GM12864 (cell line): ENCODE results near the gene PEPD.

Experiments
- DNase-seq: peaks from one replicate; pipeline ENCODE4 v3.0.0-alpha.2; 2011; ENCODE audit warnings: low read depth
- H3K4me3 ChIP-seq: 2 replicates; pipeline ENCODE4 v1.5.1; 2011; ENCODE audit warnings: mild to moderate bottlenecking, low read depth, low read length, control low read depth
- TF ChIP-seq, protein P1 (sequence below): IDR thresholded peaks from 2 replicates; pipeline ENCODE4 v1.5.1; 2011; ENCODE audit warnings: low read depth, mild to moderate bottlenecking, moderate library complexity, low read length, control low read depth, inconsistent platforms; ENCODE audit errors: missing control alignments

PEPD gene

DNA sequence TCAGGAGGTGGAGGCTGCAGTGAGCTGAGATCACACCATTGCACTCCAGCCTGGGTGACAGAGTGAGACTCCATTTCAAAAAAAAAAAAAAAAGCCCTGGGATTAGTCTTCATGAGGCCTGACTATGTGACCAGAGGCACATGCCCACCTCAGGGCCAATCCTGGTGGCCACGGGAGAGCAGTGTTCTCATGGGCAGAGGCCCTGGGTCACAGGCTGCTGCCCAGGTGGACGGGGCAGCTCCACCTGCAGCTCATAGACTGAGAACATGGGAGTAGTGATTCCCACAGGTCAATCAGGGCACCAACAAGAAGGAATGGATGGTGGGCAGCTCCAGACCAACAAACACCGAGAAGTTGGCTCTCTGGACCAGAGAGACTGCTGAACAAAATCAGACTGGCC, 26.1 kb upstream of the PEPD start:
- no peak for DNase-seq
- no peak overlapping the region for H3K4me3 ChIP-seq
- TF ChIP-seq, protein P1, sequence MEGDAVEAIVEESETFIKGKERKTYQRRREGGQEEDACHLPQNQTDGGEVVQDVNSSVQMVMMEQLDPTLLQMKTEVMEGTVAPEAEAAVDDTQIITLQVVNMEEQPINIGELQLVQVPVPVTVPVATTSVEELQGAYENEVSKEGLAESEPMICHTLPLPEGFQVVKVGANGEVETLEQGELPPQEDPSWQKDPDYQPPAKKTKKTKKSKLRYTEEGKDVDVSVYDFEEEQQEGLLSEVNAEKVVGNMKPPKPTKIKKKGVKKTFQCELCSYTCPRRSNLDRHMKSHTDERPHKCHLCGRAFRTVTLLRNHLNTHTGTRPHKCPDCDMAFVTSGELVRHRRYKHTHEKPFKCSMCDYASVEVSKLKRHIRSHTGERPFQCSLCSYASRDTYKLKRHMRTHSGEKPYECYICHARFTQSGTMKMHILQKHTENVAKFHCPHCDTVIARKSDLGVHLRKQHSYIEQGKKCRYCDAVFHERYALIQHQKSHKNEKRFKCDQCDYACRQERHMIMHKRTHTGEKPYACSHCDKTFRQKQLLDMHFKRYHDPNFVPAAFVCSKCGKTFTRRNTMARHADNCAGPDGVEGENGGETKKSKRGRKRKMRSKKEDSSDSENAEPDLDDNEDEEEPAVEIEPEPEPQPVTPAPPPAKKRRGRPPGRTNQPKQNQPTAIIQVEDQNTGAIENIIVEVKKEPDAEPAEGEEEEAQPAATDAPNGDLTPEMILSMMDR: no peak

DNA sequence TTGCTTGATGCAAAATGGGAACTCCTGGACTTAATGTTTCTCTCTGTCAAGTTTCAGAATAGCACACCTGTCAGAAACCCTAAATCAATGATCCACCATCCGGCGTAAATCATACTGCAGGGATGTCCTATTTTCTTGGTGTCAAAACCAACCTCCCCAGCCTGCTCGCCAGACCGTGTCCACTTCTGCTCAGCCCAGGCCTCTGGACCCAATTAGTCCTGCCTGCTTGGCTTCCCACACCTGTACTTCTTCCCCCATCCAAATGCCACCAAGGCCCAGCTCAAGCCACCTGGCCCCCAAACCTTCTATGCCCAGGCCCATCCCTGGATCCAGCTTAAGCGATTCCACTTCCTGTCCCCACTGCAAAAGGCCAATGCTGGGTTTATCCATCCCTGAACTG, 25.1 kb upstream of the PEPD start:
- H3K4me3 ChIP-seq: no peak overlapping the region
- TF ChIP-seq, protein P1: no peak
- DNase-seq: no peak

DNA sequence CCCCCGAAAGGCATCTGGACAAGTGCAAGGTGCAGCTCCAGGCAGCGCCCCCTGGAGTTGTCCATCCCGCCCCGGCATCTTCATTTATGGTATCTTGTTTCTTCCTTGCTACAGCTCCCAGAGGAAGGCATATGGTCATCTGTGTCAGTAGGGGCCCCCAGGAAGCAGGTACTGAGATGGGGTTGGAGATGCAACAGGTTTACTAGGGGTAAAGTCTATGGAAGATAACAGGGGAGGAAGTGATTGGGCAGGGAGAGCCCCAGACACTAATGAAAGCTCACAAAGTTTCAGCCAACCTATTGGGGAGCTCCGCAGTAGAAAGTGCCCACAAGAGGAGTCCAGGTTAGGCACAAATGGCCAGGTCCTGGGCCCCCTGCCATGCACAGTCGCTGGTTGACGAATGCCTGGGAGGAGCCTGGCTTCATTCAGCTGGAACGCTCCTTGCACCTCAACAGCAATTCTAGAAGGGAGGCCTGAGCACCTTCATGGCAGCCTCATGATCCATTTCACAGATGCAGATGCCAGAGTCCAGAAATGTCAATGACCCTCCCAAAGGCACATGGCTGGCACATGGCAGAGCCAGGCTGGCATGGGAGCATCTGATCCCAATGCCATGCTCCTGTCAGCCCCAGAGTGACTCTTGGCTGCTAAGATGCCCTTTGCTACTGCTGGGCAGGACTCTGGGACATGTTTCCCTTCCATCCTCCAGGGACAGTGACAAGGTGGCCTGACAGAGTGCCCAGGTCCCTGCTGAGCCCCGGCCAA, 23.8 kb upstream of the PEPD start:
- no peak overlapping the region for H3K4me3 ChIP-seq
- no peak for DNase-seq
- TF ChIP-seq, protein P1: no peak

DNA sequence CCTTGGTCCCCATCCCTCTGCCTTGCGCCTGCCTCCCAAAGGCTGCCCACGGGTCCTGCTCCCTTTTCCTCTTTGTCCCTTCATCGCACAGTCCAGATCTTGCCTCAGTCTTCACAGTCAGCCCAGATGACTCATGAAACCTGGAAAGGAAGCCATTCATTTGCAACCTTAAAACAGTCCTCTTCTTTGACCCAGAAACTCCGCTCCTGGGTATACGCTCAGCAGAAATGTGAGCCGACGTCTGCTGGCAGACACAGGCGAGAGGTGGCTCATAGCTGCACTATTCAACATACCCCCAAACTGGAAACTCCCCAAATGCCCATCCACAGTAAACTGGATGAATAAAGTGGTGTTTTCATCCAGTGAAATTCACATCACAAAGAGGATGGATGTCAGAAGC, 13.6 kb upstream of the PEPD start:
- TF ChIP-seq, protein P1: no peak
- no peak for DNase-seq

DNA sequence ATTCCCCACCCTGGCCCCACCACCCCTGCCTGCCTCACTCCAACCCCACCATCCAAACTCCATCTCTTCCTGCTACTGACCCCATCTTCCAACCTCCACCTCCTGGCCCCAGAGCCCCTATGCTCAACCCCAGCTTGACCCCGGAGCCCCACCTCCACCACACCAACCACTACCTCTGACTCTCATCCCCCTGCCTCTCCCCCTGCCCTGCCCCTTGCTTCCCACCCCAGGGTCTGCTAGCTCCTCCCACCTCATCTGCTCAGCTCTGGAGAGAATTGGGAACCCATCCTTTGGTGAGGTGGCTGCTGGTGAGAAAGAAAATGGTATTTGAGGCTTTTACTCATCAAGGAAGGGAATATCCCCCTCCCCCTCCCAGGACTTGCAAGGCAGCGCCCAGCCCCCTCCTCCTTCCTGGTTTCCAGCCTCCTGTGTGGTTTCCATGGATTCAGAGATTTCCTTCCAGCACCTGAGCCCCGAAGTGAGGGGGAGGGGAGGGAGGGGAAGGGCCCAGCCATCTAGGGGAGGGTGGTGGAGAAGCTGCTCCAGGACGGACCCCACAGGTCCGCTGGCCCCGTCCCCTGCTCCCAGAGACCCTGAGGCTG, 11.4 kb upstream of the PEPD start:
- TF ChIP-seq, protein P1: no peak
- DNase-seq: no peak
- no peak overlapping the region for H3K4me3 ChIP-seq

More for the DNA sequence above, 13.6 kb upstream of the PEPD start:
- no peak overlapping the region for H3K4me3 ChIP-seq

DNA sequence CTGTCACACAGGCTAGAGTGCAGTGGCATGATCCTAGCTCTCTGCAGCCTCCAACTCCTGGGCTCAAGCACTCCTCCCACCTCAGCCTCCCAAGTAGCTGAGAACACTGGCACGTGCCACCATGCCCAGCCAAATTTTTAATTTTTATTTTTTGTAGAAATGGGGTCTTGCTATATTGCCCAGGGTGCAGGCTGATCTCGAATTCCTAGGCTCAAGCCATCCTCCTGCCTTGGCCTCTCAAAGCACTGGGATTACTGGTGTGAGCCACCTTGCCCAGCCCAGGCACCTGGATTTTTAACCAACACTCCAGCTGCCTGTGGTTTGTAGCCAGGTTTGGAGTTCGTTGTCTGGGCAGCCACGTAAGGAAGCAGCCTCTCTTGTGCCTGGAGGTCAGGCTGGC, 9.3 kb upstream of the PEPD start:
- no peak for DNase-seq
- H3K4me3 ChIP-seq: no peak overlapping the region
- TF ChIP-seq, protein P1: no peak

DNA sequence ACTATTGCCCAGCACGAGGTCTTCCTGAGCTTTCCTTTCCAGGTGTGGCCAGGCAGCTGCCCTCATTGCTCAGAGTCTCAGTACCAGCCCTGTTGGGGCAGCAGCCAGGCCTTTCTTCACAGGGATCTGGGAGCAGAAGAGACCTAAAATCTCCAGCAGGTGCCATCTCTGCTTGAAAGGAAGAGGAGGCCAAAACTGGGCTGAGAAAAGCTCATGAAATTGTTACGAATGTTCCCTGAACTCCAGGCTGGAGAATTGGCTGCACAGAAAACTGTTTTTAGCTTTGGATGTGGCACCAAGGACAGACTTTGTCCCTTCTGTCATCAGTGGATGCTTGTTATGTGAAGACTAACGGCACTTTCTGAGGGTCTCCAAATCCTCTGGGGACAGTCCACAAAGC, 8.7 kb upstream of the PEPD start:
- no peak overlapping the region for H3K4me3 ChIP-seq
- no peak for DNase-seq
- TF ChIP-seq, protein P1: no peak
